ENCODE measurements around the gene PFN3.
"Not testable (repeated sequence)": the region's sequence is repeated elsewhere in the genome, so short reads cannot be mapped to it uniquely, and the experiment has no call there.

The PFN3 gene

GRCh38 chr5:177372034-177372896, 28.2 kb downstream of the PFN3 start:
- DNase-seq (ENCODE audit: low spot score): peak; percentile 54

- DNase-seq (ENCODE audit: low spot score): no peak
These were observed 29.1 kb downstream of the PFN3 start for GRCh38 chr5:177371120-177372033.

- DNase-seq (ENCODE audit: low spot score): peak; percentile 69
These were observed 29.9 kb downstream of the PFN3 start for GRCh38 chr5:177370488-177371119.

GRCh38 chr5:177369645-177370440, 30.6 kb downstream of the PFN3 start:
- DNase-seq (ENCODE audit: low spot score): no peak

GRCh38 chr5:177368869-177369644, 31.4 kb downstream of the PFN3 start:
- DNase-seq (ENCODE audit: low spot score): no peak

GRCh38 chr5:177367981-177368868, 32.2 kb downstream of the PFN3 start:
- no peak for DNase-seq (ENCODE audit: low spot score)

- DNase-seq (ENCODE audit: low spot score): no peak
These were observed 33.1 kb downstream of the PFN3 start for GRCh38 chr5:177367323-177367848.

GRCh38 chr5:177366528-177367322, 33.7 kb downstream of the PFN3 start:
- DNase-seq (ENCODE audit: low spot score): no peak

- no peak for DNase-seq (ENCODE audit: low spot score)
These were observed 34.5 kb downstream of the PFN3 start for GRCh38 chr5:177365845-177366527.

- DNase-seq (ENCODE audit: low spot score): no peak
These were observed 36.1 kb downstream of the PFN3 start for GRCh38 chr5:177364159-177364962.

GRCh38 chr5:177363565-177363964, 36.9 kb downstream of the PFN3 start:
- no peak for DNase-seq (ENCODE audit: low spot score)

- peak; percentile 62 for DNase-seq (ENCODE audit: low spot score)
These were observed 37.6 kb downstream of the PFN3 start for GRCh38 chr5:177362610-177363507.

- no peak for DNase-seq (ENCODE audit: low spot score)
These were observed 38.2 kb downstream of the PFN3 start for GRCh38 chr5:177362292-177362609.

GRCh38 chr5:177361418-177362291, 38.8 kb downstream of the PFN3 start:
- DNase-seq (ENCODE audit: low spot score): no peak

GRCh38 chr5:177360740-177361139, 39.7 kb downstream of the PFN3 start:
- not testable (repeated sequence) for DNase-seq (ENCODE audit: low spot score)
